HL-60 (cell line): ENCODE results near the gene KANTR.

Experiments used
- CTCF ChIP-seq: IDR thresholded peaks from one replicate; pipeline ENCODE4 v1.5.1; 2011; ENCODE audit warnings: low read length, control low read depth, inconsistent platforms; ENCODE audit not compliant: insufficient read depth
- GABPA ChIP-seq: IDR thresholded peaks from 2 replicates; pipeline ENCODE4 v1.6.1; 2012; ENCODE audit warnings: low read depth
- POLR2AphosphoS5 ChIP-seq: IDR thresholded peaks from 2 replicates; pipeline ENCODE4 v1.6.1; 2012; ENCODE audit warnings: low read depth
- REST ChIP-seq: IDR thresholded peaks from 2 replicates; pipeline ENCODE4 v1.6.1; 2012; ENCODE audit warnings: low read depth; ENCODE audit not compliant: insufficient replicate concordance
- SPI1 ChIP-seq: IDR thresholded peaks from 2 replicates; pipeline ENCODE4 v1.6.1; 2012; ENCODE audit warnings: low read depth, mild to moderate bottlenecking, borderline replicate concordance

GRCh38 chrX:53077207-53078197, 16.4 kb upstream of the KANTR start:
- TF ChIP-seq CTCF (peak; percentile 6), REST (no peak), POLR2AphosphoS5 (no peak), SPI1 (no peak), GABPA (no peak)
